HEK293T (cell line): ENCODE data around the gene MIA2.

Source experiments
- ELF4 ChIP-seq: fragments of 450-650 bp; IDR thresholded peaks from 2 replicates; pipeline ENCODE4 v1.6.1; 2017; ENCODE audit warnings: antibody characterized with exemption
- FOXM1 ChIP-seq: fragments of 450-650 bp; IDR thresholded peaks from 2 replicates; pipeline ENCODE4 v1.6.1; 2017; ENCODE audit warnings: mild to moderate bottlenecking, borderline replicate concordance
- LEF1 ChIP-seq: fragments of 450-650 bp; IDR thresholded peaks from 2 replicates; pipeline ENCODE4 v1.6.1; 2017; ENCODE audit warnings: mild to moderate bottlenecking, borderline replicate concordance
- NFRKB ChIP-seq: fragments of 450-650 bp; IDR thresholded peaks from 2 replicates; pipeline ENCODE4 v1.6.1; 2016; ENCODE audit warnings: mild to moderate bottlenecking, moderate library complexity
- SUZ12 ChIP-seq: fragments of 450-650 bp; IDR thresholded peaks from 2 replicates; pipeline ENCODE4 v1.6.1; 2016; ENCODE audit warnings: mild to moderate bottlenecking

DNA sequence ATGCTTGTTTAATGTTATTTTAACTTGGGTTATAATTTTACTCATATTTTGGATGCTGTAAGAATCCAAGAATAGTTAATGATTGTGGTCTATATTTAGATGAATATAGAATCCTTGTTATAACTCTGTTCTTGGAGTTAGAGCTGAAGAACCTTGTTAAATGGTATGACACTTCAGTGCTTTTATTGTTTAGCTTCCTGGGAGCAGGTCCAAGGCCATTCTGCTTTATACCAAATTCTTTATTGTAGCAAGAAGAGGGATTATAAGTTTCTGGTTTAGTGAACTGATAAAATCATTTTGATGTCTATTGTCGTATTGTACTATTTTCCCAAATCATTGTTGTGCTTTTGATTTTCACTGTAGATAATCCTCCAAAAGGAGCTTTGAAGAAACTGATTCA lies 69.4 kb downstream of the MIA2 start:
- TF ChIP-seq LEF1 (no peak), SUZ12 (no peak), ELF4 (no peak), NFRKB (no peak), FOXM1 (no peak)
